Aortic smooth muscle cell (primary cell): Measurements from ENCODE around the gene TFAP2D. TPM values are rescaled to one million over a fixed set of nuclear protein-coding genes. Genes with fewer than 3 reads are reported as not detected.

Source experiments
- total RNA-seq: library from RNA; depleted of rRNA; stranded (reverse); fragments of >200 nt; gene quantifications from 2 replicates; pipeline ENCODE4 v1.2.3, GENCODE V29; 2014

The TFAP2D gene
- total RNA-seq = 0.25 and 0.26 TPM in 2 replicates

DNA sequence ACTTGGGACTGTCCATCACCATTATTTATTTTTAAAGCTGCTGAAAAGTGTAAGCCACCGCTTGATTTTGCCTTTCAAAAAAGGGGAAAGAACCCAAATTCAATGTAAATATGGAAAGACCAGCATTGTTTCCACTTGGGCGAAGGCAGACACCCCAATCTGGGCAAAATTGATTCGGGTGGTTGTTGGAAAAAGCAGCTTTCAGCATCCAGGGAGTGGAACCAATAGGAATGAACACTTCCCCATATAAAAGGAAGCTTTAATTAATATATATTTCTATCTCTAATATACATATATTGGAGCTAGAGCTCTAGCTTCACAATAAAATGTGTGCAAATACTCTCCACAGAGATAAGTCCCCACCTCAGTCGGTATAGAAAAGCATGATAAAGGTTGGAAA lies at the start of gene TFAP2D:
TFAP2D (plus strand) TSS at position 301 of the 400 bp plus-strand sequence. CDS start 530 bp downstream, outside the sequence.

DNA sequence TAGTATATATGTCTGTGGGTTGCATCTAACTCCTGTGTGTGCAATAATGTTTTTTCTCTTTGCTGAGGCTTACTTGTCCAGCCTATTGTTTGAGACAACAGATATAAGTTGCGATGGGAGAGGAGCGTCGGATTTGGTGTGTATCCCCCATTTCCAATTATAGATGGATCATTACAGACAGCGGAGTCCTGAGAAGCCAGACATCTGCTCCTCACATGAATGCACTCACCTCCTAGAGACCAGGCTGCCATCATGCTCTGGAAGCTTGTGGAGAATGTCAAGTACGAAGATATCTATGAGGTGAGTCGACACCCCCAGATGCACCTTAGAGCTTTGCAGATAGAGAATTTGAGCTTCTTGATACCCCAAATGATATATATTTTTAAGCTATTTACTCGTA lies 105.3 kb downstream of the TFAP2D start, which contains the start of gene TFAP2B:
TFAP2B (plus strand) TSS at position 199 of the 400 bp plus-strand sequence; CDS start at position 220, 21 bp downstream.

Other genes with a start within 250 kb of the TFAP2D start
- gene TFAP2B, start 105.3 kb downstream of the TFAP2D start, total RNA-seq = not detected in 2 replicates